Tongue (tissue), 2 donors: ENCODE results near the gene TESK2. TPM values are rescaled to one million over a fixed set of nuclear protein-coding genes. Genes with fewer than 3 reads are reported as not detected.
"Not testable (repeated sequence)": the region's sequence is repeated elsewhere in the genome, so short reads cannot be mapped to it uniquely, and the experiment has no call there.

Experiments used
- DNase-seq: peaks from one replicate; pipeline ENCODE4 v3.0.0-alpha.2; 2015
- total RNA-seq: library from RNA; depleted of rRNA; stranded (reverse); fragments of >200 nt; gene quantifications from one replicate; pipeline ENCODE4 v1.2.3, GENCODE V29; 2014

Gene TESK2
- total RNA-seq, 1 donor from 2014 or later = 5.5 TPM

DNA sequence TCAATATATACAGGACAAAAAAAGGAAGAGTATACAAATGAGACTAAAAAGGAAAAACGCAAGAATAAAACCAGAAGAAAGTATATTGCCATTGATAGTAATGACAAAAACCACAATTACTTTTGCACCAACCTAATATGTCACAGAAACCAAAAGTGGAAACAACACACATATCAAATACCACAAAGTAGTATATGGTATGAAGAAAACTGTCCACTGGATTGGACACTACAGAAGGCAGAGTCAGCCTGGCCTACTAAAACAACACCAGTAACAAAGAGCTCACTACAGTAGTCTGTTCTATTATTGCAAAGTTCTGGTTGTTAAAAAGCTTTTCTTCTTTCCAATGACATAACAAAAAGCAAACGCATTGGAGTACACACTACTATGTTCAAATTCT lies 17.7 kb downstream of the TESK2 start:
- DNase-seq = no peak

DNA sequence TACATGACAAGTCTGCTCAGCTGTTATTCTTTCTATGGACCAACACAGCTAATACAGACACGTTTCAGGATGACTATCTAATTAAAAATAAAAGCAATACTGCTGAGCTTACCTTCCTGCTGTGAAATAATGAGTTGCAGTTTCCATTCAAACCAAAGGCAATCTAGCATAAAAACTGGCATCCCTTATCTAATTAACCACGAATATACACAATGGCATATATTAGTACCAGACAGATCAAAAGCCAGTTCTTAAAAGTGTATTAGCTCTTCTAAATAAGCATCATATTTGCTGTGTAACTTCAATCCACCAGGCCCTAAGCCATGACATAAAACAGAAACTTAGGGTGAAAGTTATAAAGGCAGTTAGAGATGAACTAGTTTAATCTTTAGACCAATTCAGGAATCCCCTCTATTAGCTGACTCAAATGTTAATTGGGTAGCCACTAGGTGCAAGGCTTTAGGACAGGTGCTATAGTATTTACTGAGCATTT lies 20.6 kb downstream of the TESK2 start:
- no peak for DNase-seq

DNA sequence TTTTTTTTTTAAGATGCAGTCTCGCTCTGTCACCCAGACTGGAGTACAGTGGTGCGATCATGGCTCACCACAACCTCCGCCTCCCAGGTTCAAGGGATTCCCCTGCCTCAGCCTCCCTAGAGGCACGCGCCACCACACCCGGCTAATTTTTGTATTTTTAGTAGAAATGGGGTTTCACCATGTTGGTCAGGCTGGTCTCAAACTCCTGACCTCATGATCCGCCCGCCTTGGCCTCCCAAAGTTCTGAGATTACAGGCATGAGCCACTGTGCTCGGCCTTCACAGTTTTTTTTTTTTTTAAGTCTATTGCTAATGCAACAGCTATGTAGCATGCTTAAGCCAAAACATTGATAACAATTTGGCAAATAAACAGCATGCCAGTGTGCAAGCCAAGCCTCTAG lies 23.6 kb downstream of the TESK2 start:
- DNase-seq = not testable (repeated sequence)

DNA sequence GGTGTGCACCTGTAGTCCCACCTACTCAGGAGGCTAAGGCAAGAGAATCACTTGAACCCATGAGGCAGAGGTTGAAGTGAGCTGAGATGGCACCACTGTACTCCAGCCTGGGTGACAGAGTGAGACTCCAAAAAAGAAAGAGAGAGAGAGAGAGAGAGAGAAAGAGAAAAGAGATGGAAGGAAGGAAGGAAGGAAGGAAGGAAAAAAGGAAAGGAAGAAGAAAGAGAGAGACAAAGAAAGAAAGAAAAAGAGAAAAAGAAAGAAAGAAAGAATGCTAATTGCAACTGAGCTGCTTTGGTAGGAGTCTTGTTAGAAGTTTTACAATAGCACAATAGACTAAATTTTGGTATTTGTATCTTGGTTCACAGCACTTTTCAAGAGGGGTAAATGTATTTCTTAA lies 25.7 kb downstream of the TESK2 start:
- DNase-seq = no peak

DNA sequence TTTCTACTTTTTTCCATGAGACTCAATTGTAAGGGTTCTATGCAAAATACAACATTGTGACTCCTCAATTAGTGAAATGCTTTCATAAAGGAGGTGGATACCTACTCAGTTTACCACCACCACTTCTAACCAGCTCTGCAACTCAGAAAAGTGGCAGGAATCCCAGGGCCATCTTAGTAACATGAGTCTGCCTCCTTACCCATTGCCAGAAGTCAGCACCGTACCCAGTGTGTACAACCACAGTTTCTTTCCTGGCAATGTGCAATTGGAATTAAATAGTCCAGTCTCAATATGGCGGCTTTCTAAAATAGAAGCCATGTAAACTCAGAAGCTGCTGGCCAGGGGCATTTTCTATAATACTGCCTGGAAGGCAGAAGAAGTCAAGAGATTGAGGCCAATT lies 32.1 kb downstream of the TESK2 start:
- no peak for DNase-seq

DNA sequence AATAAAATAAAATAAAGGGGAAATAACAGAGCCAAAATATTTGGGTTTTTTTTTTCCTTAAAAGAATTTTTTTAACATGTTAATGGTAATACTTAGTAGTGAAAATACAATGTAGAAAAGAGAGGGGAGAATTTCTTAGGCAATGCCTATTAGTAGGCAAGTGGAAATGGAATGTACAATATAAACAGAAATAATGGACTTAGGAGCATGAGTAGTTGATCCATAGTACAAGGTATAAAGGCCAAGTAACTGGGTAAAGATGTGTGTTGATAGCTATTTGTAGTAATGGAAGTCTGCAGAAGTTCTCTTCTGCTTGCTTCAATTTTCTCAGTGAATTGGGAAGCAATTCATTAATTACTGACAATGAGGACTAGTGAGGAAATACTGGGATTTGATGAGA lies 34.4 kb downstream of the TESK2 start:
- no peak for DNase-seq

DNA sequence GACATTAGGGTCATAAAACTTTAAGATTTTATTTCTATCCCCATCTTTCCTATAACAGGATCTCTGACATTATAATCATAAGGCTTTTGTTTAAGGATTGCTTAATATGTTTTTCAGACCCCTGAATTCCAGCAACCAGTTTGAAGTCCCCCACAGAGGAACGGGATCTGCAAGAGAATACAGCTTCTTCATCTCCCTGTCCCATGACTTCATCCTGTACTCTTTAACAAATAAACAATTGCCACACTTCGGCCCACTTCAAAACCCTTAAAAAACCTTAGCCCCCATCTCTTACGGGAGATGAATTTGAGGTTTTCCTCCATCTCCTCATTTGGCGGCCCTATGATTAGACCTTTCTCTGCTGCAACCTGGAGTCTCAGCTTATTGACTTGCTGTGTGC lies 35.8 kb downstream of the TESK2 start:
- no peak for DNase-seq

DNA sequence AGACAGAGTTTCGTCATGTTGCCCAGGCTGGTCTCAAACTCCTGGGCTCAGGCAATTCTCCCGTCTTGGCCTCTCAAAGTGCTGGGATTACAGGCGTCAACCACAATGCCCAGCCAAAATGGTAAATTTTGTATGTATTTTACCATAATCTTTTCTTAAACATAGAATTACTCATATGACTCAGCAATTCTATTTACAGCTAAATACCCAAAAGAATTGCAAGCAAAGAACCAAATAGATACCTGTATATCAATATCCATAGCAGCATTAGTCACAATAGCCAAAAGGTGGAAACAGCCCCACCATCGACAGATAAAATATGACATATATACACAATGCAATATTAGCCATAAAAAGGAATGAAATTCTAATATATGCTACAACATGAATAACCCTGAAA lies 36.5 kb downstream of the TESK2 start:
- no peak for DNase-seq

DNA sequence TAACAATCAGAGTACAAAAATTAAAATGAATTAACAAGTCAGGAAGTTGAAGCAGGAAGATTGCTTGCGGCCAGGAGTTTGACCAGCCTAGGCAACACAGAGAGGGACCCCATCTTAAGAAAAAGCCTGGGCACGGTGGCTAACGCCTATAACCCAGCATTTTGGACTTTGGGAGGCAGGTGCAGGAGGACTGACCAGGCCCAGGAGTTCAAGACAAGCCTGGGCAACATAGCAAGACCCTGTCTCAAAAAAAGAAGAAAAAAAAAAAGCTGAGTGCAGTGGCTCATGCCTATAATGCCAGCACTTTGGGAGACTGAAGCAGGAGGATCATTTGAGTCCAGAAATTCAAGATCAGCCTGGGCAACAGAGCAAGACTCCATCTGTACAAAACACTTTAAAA lies 38.5 kb downstream of the TESK2 start:
- DNase-seq = no peak

DNA sequence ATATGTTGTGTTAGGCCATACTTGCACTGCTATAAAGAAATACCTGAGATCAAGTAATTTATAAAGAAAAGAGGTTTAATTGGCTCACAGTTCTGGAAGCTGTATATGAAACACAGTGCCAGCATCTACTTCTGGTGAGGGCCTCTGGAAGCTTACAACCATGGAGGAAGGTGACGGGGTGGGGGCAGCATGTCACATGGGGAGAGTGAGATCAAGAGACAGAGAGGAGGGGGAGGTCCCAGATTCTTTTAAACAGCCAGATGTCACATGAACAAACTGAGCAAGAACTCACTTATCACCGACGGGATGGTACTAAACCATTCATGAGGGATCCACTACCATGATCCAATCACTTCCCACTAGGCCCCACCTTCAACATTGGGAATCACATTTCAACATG lies 42.6 kb downstream of the TESK2 start:
- DNase-seq = no peak

DNA sequence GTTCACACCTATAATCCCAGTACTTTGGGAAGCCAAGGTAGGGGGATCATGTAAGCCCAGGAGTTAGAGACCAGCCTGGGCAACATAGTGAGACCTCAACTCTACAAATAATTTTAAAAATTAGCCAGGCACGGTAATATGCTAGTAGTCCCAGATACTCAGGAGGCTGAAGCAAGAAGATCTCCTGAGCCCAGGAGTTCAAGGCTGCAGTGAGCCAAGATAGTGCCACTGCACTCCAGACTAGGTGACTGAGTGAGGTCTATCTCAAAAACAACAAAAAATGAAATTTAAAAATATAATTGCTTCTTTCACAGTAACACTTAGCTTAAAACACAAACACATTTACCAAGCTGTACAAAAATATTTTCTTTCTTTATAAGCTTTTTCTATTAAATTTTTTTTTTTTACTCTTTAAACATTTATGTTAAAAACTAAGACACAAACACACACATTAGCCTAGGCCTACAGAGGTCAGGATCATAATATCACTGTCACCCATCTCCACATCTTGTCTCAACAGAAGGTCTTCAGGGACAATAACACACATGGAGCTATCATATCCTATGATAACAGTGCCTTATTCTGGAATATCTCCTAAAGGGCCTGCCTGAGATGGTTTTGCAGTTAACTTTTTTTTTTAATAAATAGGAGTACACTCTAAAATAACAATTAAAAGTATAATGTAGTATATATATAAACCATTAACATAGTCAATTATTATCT lies 43.9 kb downstream of the TESK2 start:
- DNase-seq = no peak

DNA sequence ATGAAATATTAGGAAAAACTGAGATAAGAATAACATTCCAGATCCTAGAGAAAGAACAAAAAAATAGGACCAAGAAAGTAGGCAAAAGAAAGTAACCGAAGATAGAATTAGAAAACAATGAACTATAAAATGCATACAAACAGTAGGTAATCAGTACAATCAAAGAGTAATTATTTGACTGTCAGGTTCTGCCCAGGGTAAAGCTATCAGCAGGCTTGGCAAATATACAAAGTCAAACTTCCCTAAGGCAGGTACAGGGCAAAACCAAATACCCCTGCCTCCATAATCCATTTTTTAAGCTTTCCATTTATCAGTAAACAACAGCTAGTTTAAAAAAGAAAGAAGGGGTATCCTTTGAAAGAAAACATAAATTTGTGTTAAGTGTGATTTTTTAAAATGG lies 44.4 kb downstream of the TESK2 start:
- no peak for DNase-seq

DNA sequence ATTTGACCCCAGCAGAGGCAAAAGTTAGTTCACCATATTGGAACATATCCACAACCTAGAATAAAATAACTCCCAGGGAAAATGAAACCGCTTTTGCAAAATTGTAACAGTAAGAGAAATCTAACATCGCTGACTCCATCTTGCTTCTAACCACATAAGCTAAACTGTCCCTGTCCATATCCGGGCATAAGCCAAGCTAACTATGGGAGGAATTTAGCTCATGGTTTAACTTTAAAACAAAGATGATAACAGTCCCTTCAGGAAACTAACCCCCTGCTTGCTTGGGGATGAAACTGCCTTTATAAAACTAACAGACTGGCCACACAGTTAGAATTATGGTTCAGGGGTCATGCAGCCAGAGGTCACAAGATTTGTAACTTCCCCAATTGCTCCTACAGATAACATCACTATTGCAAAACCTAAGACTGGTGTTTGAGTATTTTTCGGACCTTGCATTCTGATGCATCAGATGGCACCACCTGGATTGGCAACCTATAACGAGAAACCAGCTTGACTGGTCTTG lies 46.3 kb downstream of the TESK2 start:
- no peak for DNase-seq

DNA sequence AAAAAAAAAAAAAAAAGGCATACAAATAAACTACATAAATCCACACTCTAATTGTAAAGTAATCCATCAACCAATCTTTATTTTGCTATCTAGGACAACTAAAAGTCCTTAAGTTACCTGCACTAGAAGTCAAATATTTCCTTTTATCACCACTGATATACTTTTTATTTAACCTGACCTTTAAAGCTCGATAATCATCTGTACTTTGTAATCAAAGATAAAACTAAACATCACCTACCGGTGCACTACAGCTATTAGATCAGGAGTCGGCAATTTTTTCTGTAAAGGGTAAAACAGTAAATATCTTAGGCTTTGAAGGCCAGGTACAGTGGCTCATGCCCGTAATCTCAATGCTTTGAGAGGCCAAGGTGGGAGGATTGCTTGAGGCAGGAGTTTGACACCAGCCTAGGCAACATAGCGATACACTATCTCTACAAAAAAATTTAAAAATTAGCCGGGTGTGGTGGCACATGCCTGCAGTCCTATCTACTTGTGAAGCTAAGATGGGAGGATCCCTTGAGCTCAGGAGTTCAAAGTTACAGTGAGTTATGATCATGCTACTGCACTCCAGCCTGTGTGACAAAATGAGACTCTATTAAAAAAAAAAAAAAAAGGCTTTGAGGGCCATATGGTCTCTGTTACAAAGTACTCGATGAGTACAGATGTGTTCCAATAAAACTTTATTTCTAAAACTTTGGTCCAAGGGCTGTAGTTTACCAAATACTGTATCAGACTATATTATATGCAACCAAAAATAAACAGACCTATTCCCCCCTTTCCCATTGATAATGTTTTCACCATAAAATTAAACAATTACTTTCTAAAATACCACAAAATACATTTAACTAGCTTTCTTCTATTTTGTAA lies 47.1 kb downstream of the TESK2 start:
- DNase-seq = no peak

DNA sequence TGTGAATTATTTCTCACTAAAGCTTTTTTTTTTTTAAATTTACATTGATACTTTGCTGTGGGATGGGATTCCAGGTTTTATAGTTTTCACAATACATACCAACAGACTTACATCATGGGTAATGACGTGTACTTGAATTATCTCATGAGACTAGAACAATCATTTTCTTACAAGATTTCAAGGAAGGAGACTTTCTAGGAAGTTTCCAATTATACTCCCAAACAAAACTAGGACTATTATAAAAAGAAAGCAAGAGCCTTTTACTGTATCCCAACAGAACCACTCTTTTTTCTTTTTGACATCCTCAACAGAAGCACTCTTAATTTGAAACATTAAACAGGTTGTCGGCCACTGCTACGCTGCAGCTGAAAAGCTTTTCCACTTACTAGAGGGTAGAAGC lies 48.7 kb downstream of the TESK2 start:
- peak; percentile 24 for DNase-seq

DNA sequence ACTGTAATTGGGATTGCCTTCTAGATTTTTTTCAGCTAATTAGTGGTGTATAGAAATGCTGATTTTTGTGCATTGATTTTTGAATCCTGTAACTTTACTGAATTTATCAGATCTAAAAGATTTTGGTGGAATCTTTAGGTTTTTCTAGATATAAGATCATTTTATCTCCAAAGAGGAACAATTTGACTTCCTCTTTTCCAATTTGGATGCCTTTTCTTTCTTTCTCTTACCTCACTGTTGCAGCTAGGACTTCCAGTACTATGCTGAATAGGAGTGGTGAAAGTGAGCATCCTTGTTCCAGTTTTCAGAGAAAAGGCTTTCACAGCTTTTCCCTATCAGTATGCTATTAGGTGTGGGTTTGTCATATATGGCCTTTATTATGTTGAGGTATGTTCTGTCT lies 53.6 kb downstream of the TESK2 start:
- no peak for DNase-seq

DNA sequence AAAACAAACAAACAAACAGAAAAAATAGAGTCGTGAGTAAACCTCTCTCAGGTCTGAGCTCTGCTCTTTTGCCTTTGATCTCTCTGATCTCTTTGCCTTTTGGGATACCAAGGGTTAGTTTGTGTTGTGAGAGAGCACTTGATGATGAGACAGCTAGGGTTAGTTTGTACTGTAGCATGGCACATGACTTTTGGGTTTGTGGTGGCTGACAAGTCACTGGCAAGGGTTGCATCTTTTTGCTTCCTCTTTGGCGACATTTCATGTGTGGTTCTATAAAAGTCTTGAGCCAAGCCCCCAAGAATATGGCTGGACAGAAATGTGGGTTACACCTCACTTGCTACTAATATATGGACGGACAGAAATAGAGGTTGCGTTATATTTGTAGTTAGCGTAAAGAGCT lies 60.5 kb downstream of the TESK2 start:
- DNase-seq = no peak

DNA sequence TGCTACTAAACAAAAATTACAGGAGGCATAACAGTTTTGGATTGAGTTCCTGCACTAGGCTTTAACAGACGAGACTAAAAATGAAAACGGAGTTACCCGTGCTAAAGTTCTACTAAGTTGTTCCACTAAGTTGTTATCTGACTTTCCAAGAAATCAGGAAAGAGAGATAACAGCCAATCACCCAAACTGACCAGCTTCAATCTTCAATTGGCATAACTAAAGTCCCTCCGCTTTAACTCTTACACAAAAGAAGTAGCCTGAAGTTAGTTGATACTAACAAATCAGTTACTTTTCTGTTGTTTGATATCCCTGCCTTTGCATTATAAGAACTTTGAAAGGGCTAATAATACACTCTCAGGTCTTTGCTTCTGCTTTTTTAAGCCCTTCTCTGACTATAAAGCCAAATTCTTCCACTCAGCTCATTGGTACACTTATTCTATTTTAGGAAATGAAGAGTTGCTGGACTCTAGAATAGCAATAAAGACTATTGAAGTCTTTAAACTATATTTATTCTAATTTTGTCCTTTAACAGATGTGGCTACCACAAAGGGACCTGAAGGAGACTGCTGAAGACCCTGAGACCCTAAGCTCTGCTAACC lies 61.3 kb downstream of the TESK2 start:
- no peak for DNase-seq

DNA sequence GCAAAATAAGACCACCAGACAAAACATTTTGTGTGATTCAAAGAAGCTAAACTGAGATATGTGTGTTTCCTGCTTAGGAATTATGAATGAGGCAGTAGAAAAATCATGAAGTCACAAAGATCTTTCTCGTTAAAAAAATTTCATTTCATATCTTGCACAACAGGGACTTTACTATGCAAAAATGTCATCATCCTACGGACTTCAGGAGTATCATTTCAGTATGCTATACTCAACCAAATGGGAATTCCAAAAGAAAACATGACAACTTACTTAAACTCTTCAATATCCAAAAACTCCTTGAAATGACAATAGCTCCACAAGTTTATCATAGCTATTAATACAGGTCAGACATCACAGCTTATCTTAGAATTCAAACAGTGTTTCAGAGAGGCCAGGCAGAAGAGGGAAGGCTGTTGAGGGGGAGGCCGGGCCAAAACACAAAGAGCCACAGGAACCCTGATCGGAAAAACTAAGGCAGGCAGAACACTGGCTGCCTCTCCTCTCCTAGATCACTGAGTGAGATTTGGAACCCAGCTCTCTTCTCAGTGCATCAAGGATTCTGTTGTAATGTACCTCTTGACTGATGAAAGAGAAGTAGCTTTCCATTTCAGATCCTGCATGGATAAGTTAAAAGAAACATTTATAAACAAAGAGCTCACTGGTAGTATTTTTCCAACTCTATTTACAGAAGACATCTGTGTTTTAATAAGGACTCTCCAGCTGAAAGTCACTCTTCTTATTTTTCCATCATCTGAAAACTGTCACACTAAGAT lies 66.9 kb downstream of the TESK2 start:
- DNase-seq = no peak

DNA sequence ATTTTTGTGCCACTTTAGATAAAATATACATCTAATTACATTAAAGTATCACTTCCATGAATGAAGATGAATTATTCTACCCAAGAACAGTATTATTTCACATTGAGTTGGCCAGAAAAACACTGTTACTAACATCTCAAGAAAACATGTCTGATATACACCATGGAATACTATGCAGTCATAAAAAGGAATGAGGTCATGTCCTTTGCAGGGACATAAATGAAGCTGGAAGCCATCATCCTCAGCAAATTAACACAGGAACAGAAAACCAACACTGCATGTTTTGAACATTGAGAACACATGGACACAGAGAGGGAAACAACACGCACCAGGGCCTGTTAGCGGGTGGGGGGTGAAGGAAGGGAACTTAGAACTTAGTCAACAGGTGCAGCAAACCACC lies 69.0 kb downstream of the TESK2 start:
- no peak for DNase-seq

DNA sequence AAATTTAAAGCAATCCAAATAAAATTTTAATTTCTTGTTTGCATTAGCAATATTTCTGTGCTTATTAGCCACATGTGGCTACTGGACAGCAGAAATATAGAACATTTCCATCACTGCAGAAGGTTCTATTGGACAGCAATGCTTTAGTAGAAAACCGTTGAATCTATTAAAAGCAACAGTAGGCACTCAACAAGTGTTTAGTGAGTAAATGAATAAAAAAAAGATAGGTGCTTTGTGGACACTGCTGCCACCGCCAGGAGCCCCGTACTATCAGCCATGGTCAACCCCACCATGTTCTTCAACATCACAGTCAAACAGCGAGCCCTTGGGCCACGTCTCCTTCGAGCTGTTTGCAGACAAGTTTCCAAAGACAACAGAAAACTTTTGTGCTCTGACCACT lies 76.2 kb downstream of the TESK2 start:
- no peak for DNase-seq

DNA sequence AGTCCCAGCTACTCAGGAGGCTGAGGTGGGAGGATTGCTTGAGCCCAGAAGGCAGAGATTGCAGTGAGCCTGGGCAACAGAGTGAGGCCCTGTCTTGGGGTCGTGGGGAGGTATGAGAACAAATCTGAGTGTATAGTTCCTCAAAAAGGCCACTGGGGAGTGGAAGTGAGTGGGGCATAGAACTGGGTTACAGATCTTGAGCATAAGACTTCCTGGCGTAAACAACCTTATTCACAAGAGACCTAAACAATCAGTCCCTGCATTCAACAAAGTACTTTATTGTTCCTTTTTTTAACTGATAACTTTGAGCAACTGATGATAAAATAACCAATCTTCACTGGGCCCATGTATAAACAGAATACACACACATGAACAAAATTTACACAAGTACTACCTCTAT lies 78.1 kb downstream of the TESK2 start:
- DNase-seq = no peak
